ENCODE measurements around the gene DDN. TPM values are rescaled to one million over a fixed set of nuclear protein-coding genes. Genes with fewer than 3 reads are reported as not detected.

DDN gene
- polyA plus RNA-seq, 1 of the 3 experiments (the other 2 are of a cell fraction): 0.20 TPM

DNA sequence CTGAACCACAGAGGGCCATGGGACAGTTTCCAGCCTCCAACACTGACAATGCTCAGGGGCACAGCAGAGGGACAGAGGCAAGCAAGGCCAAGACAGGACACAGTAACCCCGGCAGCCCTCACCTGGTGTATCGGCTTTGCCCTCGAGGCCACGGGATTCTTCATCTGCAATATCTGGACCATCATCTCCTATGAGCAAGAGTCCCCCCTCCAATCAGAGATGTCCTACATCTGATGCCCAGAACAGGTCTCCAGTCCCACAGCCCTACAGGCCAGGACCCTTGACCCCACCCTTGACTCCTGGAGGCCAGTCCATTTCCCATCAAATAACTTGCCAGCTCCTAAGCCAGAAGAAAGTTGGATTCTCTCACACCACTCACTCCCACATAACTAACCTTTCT is 44.1 kb upstream of the DDN start (continued):
- TF ChIP-seq, protein P1, sequence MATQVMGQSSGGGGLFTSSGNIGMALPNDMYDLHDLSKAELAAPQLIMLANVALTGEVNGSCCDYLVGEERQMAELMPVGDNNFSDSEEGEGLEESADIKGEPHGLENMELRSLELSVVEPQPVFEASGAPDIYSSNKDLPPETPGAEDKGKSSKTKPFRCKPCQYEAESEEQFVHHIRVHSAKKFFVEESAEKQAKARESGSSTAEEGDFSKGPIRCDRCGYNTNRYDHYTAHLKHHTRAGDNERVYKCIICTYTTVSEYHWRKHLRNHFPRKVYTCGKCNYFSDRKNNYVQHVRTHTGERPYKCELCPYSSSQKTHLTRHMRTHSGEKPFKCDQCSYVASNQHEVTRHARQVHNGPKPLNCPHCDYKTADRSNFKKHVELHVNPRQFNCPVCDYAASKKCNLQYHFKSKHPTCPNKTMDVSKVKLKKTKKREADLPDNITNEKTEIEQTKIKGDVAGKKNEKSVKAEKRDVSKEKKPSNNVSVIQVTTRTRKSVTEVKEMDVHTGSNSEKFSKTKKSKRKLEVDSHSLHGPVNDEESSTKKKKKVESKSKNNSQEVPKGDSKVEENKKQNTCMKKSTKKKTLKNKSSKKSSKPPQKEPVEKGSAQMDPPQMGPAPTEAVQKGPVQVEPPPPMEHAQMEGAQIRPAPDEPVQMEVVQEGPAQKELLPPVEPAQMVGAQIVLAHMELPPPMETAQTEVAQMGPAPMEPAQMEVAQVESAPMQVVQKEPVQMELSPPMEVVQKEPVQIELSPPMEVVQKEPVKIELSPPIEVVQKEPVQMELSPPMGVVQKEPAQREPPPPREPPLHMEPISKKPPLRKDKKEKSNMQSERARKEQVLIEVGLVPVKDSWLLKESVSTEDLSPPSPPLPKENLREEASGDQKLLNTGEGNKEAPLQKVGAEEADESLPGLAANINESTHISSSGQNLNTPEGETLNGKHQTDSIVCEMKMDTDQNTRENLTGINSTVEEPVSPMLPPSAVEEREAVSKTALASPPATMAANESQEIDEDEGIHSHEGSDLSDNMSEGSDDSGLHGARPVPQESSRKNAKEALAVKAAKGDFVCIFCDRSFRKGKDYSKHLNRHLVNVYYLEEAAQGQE (IDR thresholded peaks at IDR 0.05; ENCODE audit: low read depth, low read length): no peak
- no peak for TF ChIP-seq FOSL2 (IDR thresholded peaks at IDR 0.05; ENCODE audit: borderline replicate concordance, low read depth)
- TF ChIP-seq, protein P2, sequence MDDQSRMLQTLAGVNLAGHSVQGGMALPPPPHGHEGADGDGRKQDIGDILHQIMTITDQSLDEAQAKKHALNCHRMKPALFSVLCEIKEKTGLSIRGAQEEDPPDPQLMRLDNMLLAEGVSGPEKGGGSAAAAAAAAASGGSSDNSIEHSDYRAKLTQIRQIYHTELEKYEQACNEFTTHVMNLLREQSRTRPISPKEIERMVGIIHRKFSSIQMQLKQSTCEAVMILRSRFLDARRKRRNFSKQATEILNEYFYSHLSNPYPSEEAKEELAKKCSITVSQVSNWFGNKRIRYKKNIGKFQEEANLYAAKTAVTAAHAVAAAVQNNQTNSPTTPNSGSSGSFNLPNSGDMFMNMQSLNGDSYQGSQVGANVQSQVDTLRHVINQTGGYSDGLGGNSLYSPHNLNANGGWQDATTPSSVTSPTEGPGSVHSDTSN (IDR thresholded peaks at IDR 0.05): no peak
- no peak for TF ChIP-seq CHD2 (IDR thresholded peaks at IDR 0.05; ENCODE audit: low read length, partially characterized antibody)

DNA sequence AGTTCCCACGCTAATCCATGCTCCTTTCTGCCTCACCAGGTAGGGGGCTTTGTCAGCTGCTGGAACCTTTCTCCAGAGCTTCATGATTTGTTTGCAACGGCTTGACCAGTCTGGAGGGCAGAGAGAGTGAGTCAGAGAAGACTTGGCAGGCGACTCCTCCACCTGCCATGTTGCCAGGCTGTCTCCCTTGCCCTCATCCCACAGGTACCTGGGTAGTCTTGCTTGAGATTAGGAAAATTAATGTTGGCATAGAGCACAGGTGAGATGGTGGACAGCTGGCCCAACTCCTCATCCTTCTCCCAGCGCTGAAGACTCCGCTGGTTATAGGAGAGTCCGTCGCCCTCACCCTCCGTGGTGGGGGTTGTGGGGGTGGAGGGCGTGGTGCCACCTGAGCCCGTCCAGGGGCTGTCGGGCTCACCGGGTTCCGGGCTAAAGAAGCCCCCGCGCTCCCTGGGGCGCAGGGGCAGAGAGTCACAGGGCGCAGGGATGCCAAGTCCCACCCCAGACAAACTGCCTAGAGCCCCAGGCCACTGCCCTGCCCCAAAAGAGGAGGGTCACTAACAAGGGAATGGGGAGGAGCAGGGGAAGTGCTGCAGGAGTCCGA is 42.8 kb upstream of the DDN start:
- Histone ChIP-seq H3K4me1 (ENCODE audit: control insufficient read depth in 1 of 2, insufficient read depth in 2 of 2, low read depth in 1 of 2, low read length in 1 of 2) (no peaks in the 10 kb centered on the region), H3K79me2 (ENCODE audit: insufficient read depth) (no peaks in the 10 kb centered on the region), H3K4me2 (no peak overlapping the region), H3K27me3 (ENCODE audit: insufficient read depth) (no peaks in the 10 kb centered on the region), H2AFZ (ENCODE audit: low read depth) (no peak overlapping the region), H3K36me3 (replicated peaks in 1 of 2; ENCODE audit: control insufficient read depth in 1 of 2, insufficient read depth in 2 of 2, low read length in 1 of 2) (peaks cover 52 to 93% of the 10 kb centered on the region in 2 experiments), H4K20me1 (ENCODE audit: insufficient read depth) (no peaks in the 10 kb centered on the region), H3F3A (replicated peaks; ENCODE audit: insufficient read depth) (no peaks in the 10 kb centered on the region), H3K9ac (no peak overlapping the region), H3K9me3 (no peaks in the 10 kb centered on the region), H3K9me2 (no peaks in the 10 kb centered on the region), H3K27ac (ENCODE audit: low read depth in 2 of 2, low read length in 1 of 2) (no peak overlapping the region), H3K4me3 (ENCODE audit: low read depth in 2 of 2, low read length in 1 of 2) (no peak overlapping the region)
- POLR2A ChIA-PET: interaction anchor here (0.7 kb wide), 1 partner anchor 10 kb away, joined by 3 read pairs; no protein-coding TSS in a partner anchor
- CTCF ChIA-PET: interaction anchor here (0.9 to 2.9 kb wide), 2 partner anchors 10 to 12 kb away, joined by 3 to 18 read pairs; no protein-coding TSS in a partner anchor
- TF ChIP-seq ELF1 (IDR thresholded peaks at IDR 0.05): no peak
- TF ChIP-seq, protein P3, sequence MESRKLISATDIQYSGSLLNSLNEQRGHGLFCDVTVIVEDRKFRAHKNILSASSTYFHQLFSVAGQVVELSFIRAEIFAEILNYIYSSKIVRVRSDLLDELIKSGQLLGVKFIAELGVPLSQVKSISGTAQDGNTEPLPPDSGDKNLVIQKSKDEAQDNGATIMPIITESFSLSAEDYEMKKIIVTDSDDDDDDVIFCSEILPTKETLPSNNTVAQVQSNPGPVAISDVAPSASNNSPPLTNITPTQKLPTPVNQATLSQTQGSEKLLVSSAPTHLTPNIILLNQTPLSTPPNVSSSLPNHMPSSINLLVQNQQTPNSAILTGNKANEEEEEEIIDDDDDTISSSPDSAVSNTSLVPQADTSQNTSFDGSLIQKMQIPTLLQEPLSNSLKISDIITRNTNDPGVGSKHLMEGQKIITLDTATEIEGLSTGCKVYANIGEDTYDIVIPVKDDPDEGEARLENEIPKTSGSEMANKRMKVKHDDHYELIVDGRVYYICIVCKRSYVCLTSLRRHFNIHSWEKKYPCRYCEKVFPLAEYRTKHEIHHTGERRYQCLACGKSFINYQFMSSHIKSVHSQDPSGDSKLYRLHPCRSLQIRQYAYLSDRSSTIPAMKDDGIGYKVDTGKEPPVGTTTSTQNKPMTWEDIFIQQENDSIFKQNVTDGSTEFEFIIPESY (IDR thresholded peaks at IDR 0.05; ENCODE audit: borderline replicate concordance, low read depth): no peak
- TF ChIP-seq TAF1 (IDR thresholded peaks at IDR 0.05; ENCODE audit: borderline replicate concordance, low read depth, low read length): no peak
- TF ChIP-seq, protein P4, sequence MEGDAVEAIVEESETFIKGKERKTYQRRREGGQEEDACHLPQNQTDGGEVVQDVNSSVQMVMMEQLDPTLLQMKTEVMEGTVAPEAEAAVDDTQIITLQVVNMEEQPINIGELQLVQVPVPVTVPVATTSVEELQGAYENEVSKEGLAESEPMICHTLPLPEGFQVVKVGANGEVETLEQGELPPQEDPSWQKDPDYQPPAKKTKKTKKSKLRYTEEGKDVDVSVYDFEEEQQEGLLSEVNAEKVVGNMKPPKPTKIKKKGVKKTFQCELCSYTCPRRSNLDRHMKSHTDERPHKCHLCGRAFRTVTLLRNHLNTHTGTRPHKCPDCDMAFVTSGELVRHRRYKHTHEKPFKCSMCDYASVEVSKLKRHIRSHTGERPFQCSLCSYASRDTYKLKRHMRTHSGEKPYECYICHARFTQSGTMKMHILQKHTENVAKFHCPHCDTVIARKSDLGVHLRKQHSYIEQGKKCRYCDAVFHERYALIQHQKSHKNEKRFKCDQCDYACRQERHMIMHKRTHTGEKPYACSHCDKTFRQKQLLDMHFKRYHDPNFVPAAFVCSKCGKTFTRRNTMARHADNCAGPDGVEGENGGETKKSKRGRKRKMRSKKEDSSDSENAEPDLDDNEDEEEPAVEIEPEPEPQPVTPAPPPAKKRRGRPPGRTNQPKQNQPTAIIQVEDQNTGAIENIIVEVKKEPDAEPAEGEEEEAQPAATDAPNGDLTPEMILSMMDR (IDR thresholded peaks at IDR 0.05): no peak
- no peak for TF ChIP-seq FOXM1 (IDR thresholded peaks at IDR 0.05; ENCODE audit: low read depth)
- WGBS (ENCODE audit: low lambda C conversion rate): 85% methylated on average over 10 of the region's 18 CpGs
- DNase-seq: no peak
